GM10248 (cell line): Measurements from ENCODE around the gene GGCT.
"Not testable (repeated sequence)": the region's sequence is repeated elsewhere in the genome, so short reads cannot be mapped to it uniquely, and the experiment has no call there.

ENCODE experiments used
- CTCF ChIA-PET: fragments of 300-600 bp; sonication (Branson Sonifier 250); formaldehyde crosslinking; extraction: SDS; loops from one replicate; lab custom pipeline; 2021; ENCODE audit warnings: antibody characterized with exemption; lab: Yijun Ruan, JAX
- POLR2A ChIA-PET: fragments of 350-650 bp; sonication (Branson Sonifier 250); formaldehyde crosslinking; extraction: SDS; loops from one replicate; lab custom pipeline; 2020; ENCODE audit warnings: antibody characterized with exemption; lab: Yijun Ruan, JAX
- DNase-seq: peaks from one replicate; pipeline ENCODE4 v3.0.0; 2012; ENCODE audit errors: extremely low spot score
- CTCF ChIP-seq: IDR thresholded peaks from 2 replicates; pipeline ENCODE4 v1.5.1; 2012; ENCODE audit warnings: mild to moderate bottlenecking, low read depth; ENCODE audit errors: extremely low read depth, missing control alignments, control extremely low read depth

GGCT gene

DNA sequence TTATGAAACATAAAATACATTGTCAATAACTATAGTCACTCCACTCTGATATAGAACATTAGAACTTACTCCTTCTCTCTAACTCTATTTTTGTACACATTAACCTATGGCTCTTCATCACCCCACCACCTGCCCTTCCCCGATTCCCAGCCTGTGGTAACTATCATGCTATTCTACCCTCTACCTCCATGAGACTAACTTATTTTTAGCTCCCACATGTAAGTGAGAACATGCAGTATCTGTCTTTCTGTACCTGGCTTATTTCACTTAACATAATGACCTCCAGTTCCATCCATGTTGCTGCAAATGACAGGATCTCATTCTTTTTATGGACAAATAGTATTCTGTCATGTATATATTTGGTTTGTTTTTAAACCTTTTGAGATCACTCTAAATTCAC lies 17.3 kb downstream of the GGCT start:
- POLR2A ChIA-PET = no interaction called here
- DNase-seq = no peak
- no peak for TF ChIP-seq CTCF
- CTCF ChIA-PET = interaction anchor here (1.2 to 1.3 kb wide), 2 partner anchors 23 to 253 kb away, joined by 3 read pairs; no protein-coding TSS in a partner anchor

DNA sequence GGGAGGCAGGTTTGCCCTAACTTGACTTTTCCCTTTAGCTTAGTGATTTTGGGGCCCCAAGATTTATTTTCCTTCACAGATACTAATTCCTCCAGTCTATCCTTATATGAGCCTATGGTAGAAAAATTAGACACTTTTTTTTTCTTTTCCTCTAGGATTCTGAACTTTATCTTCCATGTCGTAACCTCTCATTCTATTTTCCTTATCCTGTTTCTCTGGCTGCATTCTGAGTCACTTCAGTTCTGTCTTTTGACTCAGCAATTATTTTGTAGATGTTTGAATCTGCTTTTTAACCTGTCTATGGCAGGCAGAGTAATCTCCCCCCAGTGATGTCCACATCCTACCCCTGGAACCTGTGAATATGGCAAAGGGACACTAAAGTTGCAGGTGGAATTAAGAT lies 19.0 kb downstream of the GGCT start:
- TF ChIP-seq CTCF = no peak
- ChIA-PET CTCF (no interaction called here), POLR2A (no interaction called here)
- no peak for DNase-seq

- DNase-seq, CTCF ChIA-PET, POLR2A ChIA-PET: not testable (repeated sequence)
Observed at GRCh38 chr7:30481416-30481815, 23.2 kb downstream of the GGCT start.

GRCh38 chr7:30479202-30480120 lies 25.2 kb downstream of the GGCT start:
- ChIA-PET POLR2A (no interaction called here), CTCF (interaction anchor here (1.3 to 1.5 kb wide), 2 partner anchors 14 to 204 kb away, joined by 5 read pairs; no protein-coding TSS in a partner anchor)
- no peak for DNase-seq
- TF ChIP-seq CTCF = no peak

- POLR2A ChIA-PET = no interaction called here
Observed at GRCh38 chr7:30478349-30479201, 26.1 kb downstream of the GGCT start, which contains the start of gene NOD1. NOD1 (minus strand) TSS chr7:30478784; CDS start chr7:30456921, 21,863 bp downstream.

DNA sequence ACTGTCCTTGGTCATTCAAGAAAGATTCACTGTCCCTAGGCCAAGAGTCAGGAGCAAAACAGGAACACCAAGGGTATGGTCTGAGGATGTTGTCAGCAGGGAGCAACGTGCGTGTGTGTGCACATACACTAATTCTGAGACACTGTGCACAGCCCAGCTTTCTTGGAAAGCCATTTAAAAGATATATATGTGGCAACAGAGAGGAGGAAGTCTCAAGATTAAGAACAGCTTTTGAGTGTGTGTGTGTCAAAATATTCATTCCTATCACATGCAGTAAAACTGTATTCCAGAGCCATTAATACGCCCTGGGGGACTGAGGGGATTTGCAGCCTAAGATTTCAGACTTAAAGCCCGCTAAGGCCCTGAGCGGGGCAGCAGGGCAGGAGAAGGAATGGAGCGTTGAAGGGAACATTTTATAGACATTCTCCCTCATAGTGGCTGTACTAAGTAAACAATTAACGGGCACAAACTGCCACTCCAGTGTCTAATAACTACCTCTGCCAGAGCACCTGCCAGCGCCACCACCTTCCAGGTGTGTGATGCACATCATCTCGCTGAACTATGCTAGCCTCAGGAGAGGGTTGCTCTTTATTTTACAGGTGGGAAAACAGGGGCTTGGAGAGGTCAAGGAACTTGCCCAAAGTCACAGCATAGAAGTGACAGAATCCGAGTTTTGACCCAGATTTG lies 28.0 kb downstream of the GGCT start:
- ChIA-PET POLR2A (no interaction called here), CTCF (interaction anchor here (2.0 kb wide), 1 partner anchor 8 kb away, joined by 12 read pairs; no protein-coding TSS in a partner anchor)
- DNase-seq = no peak
- no peak for TF ChIP-seq CTCF

More at GRCh38 chr7:30478349-30479201, 26.1 kb downstream of the GGCT start, which contains the start of gene NOD1:
- no peak for TF ChIP-seq CTCF
- CTCF ChIA-PET = interaction anchor here (0.8 to 2.0 kb wide), 10 partner anchors 10 to 403 kb away, joined by 3 to 12 read pairs (median 4); no protein-coding TSS in a partner anchor
- peak; percentile 90 for DNase-seq
